D721Med (cell line): ENCODE results near the gene DNAJC11.
"Not testable (repeated sequence)": the region's sequence is repeated elsewhere in the genome, so short reads cannot be mapped to it uniquely, and the experiment has no call there.

Experiments
- DNase-seq: peaks from one replicate; pipeline ENCODE4 v3.0.0; 2011; ENCODE audit warnings: low spot score; ENCODE audit not compliant: insufficient read length
- FAIRE-seq: peaks from 2 replicates; lab custom pipeline; 2011; peaks lifted over from hg19 to GRCh38; lab: Jason Lieb, UNC
- CTCF ChIP-seq: IDR thresholded peaks from 2 replicates; pipeline ENCODE4 v1.5.1; 2012; ENCODE audit warnings: mild to moderate bottlenecking, control low read depth; ENCODE audit not compliant: insufficient read depth; ENCODE audit errors: missing control alignments

The DNAJC11 gene

GRCh38 chr1:6724517-6725141 lies 23.0 kb upstream of the DNAJC11 start:
- no peak for FAIRE-seq

GRCh38 chr1:6723621-6724428 lies 22.2 kb upstream of the DNAJC11 start:
- DNase-seq (no peak), FAIRE-seq (no peak)
- TF ChIP-seq CTCF = no peak

More at GRCh38 chr1:6724517-6725141, 23.0 kb upstream of the DNAJC11 start:
- TF ChIP-seq CTCF = no peak
- no peak for DNase-seq

DNA sequence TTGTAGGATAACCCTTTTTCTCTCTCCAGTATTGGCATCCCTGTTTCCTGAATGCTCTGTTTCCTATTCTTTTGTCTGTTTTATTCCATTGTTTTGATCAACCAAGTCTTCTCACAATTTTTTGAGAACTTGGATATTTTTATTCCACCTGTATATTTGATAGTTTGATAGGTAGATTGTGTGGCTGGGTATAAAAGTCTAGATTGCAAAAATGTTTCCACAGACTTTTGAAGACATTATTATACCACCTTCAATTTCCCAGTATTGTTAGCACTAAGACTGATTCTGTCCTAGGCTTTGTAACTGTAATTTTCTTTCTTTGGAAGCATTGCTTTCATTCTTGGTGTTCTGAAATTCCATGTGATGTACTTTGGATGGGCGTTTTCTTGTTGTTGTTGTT lies 9.6 kb upstream of the DNAJC11 start:
- no peak for FAIRE-seq
- no peak for DNase-seq
- no peak for TF ChIP-seq CTCF

- TF ChIP-seq CTCF = no peak
- no peak for DNase-seq
- FAIRE-seq = no peak
Measured at GRCh38 chr1:6704746-6705145, 3.1 kb upstream of the DNAJC11 start.

GRCh38 chr1:6703016-6703415 lies 1.4 kb upstream of the DNAJC11 start:
- FAIRE-seq (no peak), DNase-seq (no peak)
- TF ChIP-seq CTCF = no peak

DNA sequence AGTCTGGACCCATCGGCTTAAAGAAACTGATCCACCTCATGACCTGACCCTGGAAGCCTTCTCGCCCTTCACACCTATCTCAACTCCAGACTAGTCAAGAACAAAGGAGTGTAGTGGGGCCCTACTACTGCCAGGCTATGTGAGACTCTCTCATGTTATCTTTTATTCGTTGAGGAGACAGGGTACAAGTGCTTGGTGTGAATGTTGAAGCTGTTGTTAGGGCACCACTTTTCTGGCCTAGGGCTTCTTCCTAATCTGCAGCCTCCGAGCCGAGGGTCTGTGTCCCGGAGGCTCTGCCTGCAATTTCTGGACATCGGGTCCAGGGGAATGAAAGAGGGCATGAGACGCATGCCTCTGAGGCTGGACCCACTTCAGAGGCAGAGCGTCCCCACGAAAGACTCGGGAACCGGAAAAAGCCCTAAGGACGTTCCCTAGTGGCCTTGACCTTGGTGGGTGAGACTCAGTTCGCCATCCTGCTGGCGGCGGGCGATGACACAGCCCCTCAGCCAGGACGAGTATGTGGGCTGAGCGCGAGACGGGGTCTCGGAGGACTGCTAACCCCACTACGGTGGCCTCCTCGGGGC lies 671 bp downstream of the DNAJC11 start:
- DNase-seq (no peak), FAIRE-seq (no peak)
- no peak for TF ChIP-seq CTCF

DNA sequence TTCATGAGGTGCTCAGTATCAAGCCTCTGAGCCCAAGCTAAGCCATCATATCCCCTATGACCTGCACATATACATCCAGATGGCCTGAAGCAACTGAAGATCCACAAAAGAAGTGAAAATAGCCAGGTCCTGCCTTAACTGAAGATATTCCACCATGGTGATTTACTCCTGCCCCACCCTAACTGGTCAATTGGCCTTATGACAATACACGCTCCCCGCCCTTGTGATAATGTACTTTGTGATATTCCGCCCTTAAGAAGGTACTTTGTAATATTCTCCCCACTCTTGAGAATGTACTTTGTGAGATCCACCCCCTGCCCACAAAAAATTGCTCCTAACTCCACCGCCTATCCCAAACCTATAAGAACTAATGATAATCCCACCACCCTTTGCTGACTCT lies 1.7 kb downstream of the DNAJC11 start:
- FAIRE-seq, DNase-seq: not testable (repeated sequence)
